Activated naive CD4-positive, alpha-beta T cell treated with Interleukin-2 at 50 U/mL for 16 hours (primary cell): ENCODE data around the gene BCAR3.

ENCODE experiments used
- DNase-seq: peaks from one replicate; pipeline ENCODE4 v3.0.0-alpha.2; 2020

BCAR3 gene

DNA sequence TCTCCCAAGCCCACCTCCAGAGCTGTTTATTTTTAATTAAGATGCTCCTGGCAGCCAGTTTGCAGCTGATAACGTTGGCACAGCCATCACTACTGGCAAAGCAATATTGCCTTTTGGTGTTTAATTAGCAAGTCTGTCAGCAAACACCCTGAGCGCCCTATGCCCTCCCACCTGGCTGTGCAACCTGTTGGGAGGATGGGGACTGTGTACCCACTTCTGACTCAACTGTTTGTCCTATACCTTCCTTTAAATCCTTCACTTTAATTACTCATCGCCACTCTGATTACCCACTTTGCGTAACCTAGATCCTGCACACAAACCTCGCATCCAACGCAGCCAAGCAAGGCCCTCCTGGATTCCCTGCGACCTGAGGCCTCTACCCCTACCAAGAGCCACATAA, 67.1 kb downstream of the BCAR3 start:
- no peak for DNase-seq

- no peak for DNase-seq
Measured at GRCh38 chr1:93613898-93614297, 67.7 kb downstream of the BCAR3 start.

GRCh38 chr1:93612510-93612909, 69.1 kb downstream of the BCAR3 start:
- DNase-seq: no peak

DNA sequence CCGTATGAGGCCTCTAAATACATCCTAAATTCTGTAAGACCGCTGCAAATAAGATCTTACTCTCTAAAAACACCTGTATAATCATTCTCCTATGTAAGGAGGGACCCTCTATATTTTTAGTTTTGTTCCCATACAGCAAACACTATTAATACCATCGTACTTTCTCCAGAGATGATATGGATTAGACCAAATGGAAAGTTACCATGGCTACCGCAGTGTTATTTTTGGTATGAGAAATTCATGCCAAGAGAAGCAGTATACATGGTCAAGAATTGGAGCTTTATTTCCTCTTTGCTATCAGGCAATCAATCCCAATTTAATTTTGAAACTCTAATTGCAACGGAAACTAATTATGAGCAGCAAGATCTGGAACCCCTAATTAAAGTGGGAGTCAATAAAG, 70.0 kb downstream of the BCAR3 start:
- DNase-seq: no peak

DNA sequence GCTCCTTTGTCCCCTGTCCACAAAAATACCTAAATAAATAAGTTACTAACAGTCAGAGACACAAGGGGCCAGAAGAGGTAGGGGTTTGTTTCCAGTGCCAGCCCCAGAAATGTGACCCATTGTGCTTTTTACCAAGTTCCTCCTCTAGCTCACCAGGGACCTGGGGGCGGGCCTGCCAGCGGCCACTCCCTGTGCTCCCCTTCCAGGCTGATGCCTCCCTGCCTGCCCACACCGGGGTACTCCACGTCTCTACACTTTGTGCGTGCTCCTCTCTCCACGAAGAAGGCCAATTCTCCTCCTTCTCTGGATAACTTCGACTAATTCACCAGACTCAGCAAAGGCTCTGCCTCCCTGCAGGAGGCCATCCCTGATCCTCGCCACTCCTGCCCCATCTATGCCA, 72.1 kb downstream of the BCAR3 start:
- DNase-seq: no peak

GRCh38 chr1:93608187-93609109, 73.2 kb downstream of the BCAR3 start:
- DNase-seq: peak; percentile 7

- peak; percentile 63 for DNase-seq
Measured at GRCh38 chr1:93607814-93608186, 73.8 kb downstream of the BCAR3 start.

- no peak for DNase-seq
Measured at GRCh38 chr1:93605812-93606512, 75.7 kb downstream of the BCAR3 start.

- DNase-seq: no peak
Measured at GRCh38 chr1:93605026-93605568, 76.5 kb downstream of the BCAR3 start.

DNA sequence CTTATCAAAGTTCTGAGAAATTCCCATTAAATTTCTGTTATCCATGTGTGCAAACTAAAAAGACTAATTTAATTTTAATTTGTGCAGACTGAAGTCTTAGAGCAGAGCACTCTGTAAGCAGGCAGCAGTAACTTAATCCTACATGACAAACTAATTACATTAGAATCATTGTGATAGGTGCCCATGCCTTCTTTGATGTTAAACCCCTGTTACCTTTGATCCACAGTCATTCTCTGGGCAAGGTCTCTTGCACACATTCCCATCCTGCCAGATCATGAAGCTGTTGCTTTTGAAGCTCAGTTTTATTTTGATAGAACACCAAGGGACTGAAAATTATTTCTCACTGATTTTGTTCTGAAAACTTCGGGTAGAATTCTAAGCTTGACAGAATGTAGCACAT, 77.2 kb downstream of the BCAR3 start:
- no peak for DNase-seq

GRCh38 chr1:93603601-93604000, 78.0 kb downstream of the BCAR3 start:
- DNase-seq: no peak

DNA sequence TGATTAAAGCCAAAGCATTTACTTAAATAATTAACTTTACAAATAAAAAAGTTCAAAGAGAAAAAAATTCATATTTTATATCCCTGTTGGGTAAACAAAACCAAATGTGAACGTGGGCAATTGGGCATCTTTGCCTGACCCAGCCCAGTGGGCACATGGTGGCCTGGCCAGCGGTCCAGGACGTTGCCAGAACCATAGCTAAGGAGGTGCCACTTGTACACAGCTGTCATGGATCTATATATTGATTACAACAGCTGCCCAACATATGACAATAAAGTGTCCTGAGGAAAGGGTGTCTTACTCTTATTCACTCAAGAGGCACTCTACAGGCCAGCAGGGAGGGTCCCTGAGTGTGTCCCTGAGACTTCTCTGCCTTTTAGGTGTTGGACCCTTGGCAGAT, 78.5 kb downstream of the BCAR3 start:
- no peak for DNase-seq

DNA sequence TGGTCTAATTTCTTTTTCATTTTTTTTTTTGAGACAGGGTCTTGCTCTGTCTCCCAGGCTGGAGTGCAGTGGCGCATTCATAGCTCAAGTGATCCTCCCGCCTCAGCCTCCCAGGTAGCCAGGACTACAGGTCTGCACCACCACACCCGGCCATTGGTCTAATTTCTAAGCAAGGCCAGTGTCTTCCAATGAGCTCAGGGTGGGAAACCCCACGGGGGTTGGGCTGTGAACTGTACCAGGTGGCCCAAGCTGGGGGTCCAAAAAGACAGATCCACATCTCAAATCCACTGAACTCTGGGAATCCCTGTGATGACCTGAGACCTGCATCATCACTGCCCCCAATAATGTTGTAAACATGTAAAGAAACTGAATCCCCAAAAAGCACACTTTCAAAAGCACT, 79.5 kb downstream of the BCAR3 start:
- no peak for DNase-seq

DNA sequence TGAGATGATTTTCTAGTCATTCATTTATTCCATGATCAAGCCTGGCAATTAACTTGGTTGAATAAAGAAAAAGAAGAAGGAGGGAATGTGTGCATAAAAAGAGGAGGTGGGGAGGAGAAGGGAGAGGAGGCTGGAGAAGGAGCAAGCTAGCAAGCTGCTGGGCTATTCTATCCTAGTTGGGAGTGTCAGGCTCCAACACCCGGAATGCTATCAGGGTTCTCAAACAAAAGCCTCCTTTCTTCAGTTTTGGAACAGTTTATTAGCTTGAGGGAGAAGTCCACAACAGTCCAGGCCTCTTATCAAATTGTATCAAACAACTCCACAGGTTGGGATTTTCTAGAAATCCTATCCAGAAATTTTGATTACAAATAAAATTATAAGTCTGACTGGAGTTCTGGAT, 80.0 kb downstream of the BCAR3 start:
- DNase-seq: no peak

DNA sequence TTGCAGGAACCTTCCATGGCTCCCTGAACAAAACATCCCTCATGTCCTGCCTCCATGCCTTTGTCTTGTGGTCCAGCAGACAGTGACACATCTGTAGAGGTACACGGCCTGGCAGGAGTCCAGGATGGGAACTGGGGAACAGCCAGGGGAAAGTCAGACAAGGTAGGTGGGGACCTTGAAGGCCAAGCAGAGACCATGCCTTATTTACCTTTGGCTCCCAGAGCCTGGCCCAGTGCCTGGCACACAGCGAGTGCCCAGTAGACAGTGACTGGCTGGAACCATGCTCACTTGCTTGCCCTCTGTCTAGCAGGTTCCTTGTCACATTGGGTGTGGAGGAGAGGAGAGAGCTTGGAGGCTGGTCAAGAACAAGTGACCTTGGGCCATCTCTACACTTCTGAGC, 81.0 kb downstream of the BCAR3 start:
- no peak for DNase-seq

DNA sequence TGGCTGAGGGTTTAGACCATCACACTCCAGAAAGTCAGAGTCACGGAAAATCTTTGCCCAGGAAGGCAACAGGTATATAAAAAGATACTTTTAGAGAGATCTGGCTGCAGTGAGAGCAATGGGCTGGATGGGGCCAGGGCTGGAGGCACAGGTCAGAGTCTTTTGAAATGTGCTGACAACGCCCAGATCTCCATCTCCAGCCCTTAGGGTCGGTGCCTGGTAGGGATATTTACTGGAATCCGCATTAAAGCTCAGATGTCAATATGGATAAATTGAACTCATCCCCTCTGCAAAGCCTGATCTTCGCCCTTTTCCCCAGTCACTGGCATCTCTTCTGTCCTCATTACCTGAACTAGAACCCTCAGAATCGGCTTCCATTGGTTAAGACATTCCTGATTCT, 82.2 kb downstream of the BCAR3 start:
- no peak for DNase-seq

DNA sequence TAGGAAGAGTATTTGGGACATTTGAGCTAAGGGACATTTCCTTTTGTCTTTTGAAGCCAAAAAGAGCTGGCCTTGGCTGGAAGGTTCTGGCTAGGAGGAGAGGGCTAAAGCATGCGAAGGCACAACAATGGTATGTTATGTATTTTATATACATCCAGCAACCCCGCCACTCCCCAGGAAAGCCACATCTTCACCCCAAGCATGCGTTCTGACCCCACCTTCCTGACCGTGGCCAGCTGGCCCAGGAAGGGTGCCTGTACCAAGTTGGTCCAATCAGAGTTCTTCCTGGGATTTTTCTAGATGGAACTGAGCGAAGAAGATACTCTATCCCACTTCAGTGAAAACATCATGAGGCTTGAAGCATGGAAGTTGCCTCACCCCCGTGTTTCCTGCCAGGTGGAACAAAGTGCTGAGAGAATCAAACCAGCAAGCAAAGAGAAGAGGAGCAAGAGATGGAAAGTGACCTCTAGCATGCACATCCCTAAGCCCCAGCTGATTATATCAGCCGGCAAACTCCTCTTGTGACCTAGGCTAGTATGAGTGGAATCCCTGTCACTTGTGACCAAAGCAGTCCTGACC, 82.7 kb downstream of the BCAR3 start:
- DNase-seq: no peak

DNA sequence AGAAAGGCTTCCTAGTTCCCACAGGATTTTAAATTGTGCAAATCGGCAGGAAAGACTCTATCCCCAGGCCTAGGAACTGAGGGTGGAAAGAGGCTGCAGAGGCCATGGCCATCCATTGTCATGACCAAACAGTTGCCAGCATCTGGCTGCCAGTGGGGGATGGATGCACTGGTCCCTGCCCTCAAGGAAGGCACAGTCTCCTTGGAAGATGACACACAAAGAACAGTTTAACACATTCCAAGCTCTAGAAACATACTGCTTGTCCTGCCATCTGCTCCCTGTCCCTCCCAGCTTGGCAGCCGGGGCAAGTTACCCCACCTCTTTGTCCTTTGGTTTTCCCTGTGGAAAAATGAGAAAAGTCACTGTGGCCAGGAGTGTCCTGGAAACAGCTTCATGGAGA, 83.2 kb downstream of the BCAR3 start:
- DNase-seq: no peak

DNA sequence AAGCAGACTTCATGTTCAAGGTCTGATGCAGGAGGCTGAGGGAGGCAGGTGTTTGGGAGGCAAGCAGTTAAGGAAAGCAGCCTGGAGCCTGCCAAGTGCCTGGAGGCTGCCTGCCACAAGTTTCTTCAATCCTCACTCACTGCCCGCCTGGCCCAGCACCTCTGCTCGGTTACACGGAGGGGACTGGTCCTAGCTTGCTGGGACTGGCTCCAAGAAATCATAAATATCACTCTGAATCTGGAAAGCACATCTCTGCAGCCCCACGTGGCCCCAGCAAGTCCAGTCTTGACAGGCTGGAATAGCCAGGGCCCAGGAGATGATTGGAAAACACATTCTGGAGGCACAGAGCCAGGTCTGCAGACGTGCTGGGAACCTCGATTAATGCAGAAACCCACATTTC, 83.9 kb downstream of the BCAR3 start:
- no peak for DNase-seq

- DNase-seq: no peak
Measured at GRCh38 chr1:93596329-93597089, 85.1 kb downstream of the BCAR3 start.

DNA sequence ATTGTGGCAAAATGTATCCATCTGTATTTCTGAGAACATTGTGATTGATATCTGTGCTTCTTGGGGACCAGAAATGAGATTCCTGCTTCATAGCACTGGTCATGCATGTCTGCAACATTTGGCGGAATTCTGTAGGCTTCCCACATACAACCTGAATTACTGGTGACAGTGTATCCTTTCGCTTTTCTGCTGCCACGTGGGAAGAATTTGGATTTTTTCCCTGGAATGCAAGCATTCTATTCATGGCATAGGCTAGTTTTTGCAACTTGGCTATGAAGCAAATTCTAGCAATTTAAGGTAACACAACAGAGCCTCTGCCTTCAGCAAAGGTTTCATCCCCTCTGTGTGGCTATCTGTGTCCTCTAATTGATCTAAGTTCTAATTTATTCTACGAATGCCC, 85.9 kb downstream of the BCAR3 start:
- DNase-seq: no peak

GRCh38 chr1:93595266-93595665, 86.4 kb downstream of the BCAR3 start:
- DNase-seq: no peak

GRCh38 chr1:93594603-93594880, 87.1 kb downstream of the BCAR3 start:
- DNase-seq: no peak
